K562 (cell line): ENCODE results near the gene PPT2. TPM values are rescaled to one million over a fixed set of nuclear protein-coding genes. Genes with fewer than 3 reads are reported as not detected.
A peak's percentile ranks its signal among the peaks of the same experiment; 100 is the strongest.

ENCODE experiments used
- ADNP ChIP-seq: fragments of 200-800 bp; sonication (Bioruptor generic); IDR thresholded peaks from 2 replicates; pipeline ENCODE4 v1.6.1; 2016; ENCODE audit warnings: missing genetic modification characterization, missing compliant biosample characterization
- DIDO1 ChIP-seq: fragments of 450-650 bp; IDR thresholded peaks from 2 replicates; pipeline ENCODE4 v1.6.1; 2016; ENCODE audit warnings: low read depth, missing biosample characterization, missing genetic modification characterization
- EP300 ChIP-seq: IDR thresholded peaks from 2 replicates; pipeline ENCODE4 v1.6.1; 2012; ENCODE audit warnings: low read length, improper control_type of control experiment
- ESRRA ChIP-seq: fragments of 450-650 bp; IDR thresholded peaks from 2 replicates; pipeline ENCODE4 v1.6.1; 2014; ENCODE audit warnings: low read depth, mild to moderate bottlenecking, moderate library complexity, borderline replicate concordance
- HSF4 ChIP-seq: fragments of 250-450 bp; sonication (Bioruptor Pico); IDR thresholded peaks from 2 replicates; pipeline ENCODE4 v2.1.2; 2022; ENCODE audit warnings: mild to moderate bottlenecking, moderate library complexity, borderline replicate concordance
- JUND ChIP-seq, 2 experiments: IDR thresholded peaks; 2 replicates in 1 of 2; 3 replicates in 1 of 2; pipeline ENCODE4 v1.6.1; 2011; ENCODE audit warnings: borderline replicate concordance in 2 of 2, low read depth in 2 of 2, low read length in 2 of 2, improper control_type of control experiment in 1 of 2, missing biosample characterization in 1 of 2, missing genetic modification characterization in 1 of 2, missing genetic modification reagents in 1 of 2
- KAT2B ChIP-seq: IDR thresholded peaks from one replicate; pipeline ENCODE4 v1.6.1; 2012; ENCODE audit warnings: low read depth, mild to moderate bottlenecking, control low read depth, inconsistent platforms, low read length, moderate library complexity
- MCM7 ChIP-seq, 2 experiments: fragments of 450-650 bp; IDR thresholded peaks; 2 replicates each; pipeline ENCODE4 v1.6.1; 2016 to 2018
- MYBL2 ChIP-seq, 2 experiments: fragments of 450-650 bp in 1 of 2; sonication (generic) in 1 of 2; formaldehyde crosslinking in 1 of 2; IDR thresholded peaks; 2 replicates each; pipeline versions ENCODE4 v1.6.1 to v1.8.1; 2017 to 2022; ENCODE audit warnings: borderline replicate concordance in 1 of 2, inconsistent platforms in 1 of 2, low read depth in 1 of 2, mild to moderate bottlenecking in 1 of 2, missing genetic modification reagents in 1 of 2, moderate library complexity in 1 of 2
- OTX1 ChIP-seq: fragments of 450-650 bp; formaldehyde crosslinking; IDR thresholded peaks from 2 replicates; pipeline ENCODE4 v1.4.0; 2022; ENCODE audit warnings: mild to moderate bottlenecking
- PHF8 ChIP-seq: fragments of 200-600 bp; sonication (generic); IDR thresholded peaks from 2 replicates; pipeline ENCODE4 v1.6.1; 2012; ENCODE audit warnings: mixed run types, mild to moderate bottlenecking, inconsistent platforms, low read length, moderate library complexity, borderline replicate concordance
- POLR2H ChIP-seq: IDR thresholded peaks from 2 replicates; pipeline ENCODE4 v1.6.1; 2016; ENCODE audit warnings: missing genetic modification characterization, low read depth, mild to moderate bottlenecking, control low read depth, missing compliant biosample characterization, moderate library complexity
- PTBP1 ChIP-seq: fragments of 200-400 bp; formaldehyde crosslinking; IDR thresholded peaks from 2 replicates; pipeline ENCODE4 v1.6.1; 2017; ENCODE audit warnings: low read depth, low read length
- RCOR1 ChIP-seq, 2 experiments: IDR thresholded peaks; 2 replicates each; pipeline ENCODE4 v1.6.1; 2012; ENCODE audit warnings: low read depth in 2 of 2, low read length in 2 of 2, borderline replicate concordance in 1 of 2, improper control_type of control experiment in 1 of 2
- SP2 ChIP-seq: IDR thresholded peaks from 2 replicates; pipeline ENCODE4 v1.6.1; 2011; ENCODE audit warnings: mild to moderate bottlenecking, low read depth, low read length, moderate library complexity; ENCODE audit not compliant: poor library complexity, severe bottlenecking; ENCODE audit errors: extremely low read depth
- ZNF695 ChIP-seq: fragments of 450-650 bp; formaldehyde crosslinking; IDR thresholded peaks from 2 replicates; pipeline ENCODE4 v1.4.0; 2020; ENCODE audit warnings: mild to moderate bottlenecking, moderate library complexity
- polyA plus RNA-seq, 8 experiments: library from polyadenylated mRNA; depleted of rRNA in 4 of 8; stranded (reverse) in 5 of 8; unstranded in 3 of 8; fragments of >200 nt; fragmentation: Nextera tagmentation in 2 of 8; fragmentation: Illumina TruSeq in 1 of 8; extraction: Ambion mirVana in 2 of 8; extraction: Trizol in 1 of 8; gene quantifications; 2 replicates each; pipeline versions ENCODE4 v1.2.1 to v1.2.3, GENCODE V29; 2011 to 2014; ENCODE audit warnings: inconsistent platforms in 1 of 8, missing spikeins in 1 of 8
- total RNA-seq, 7 experiments: library from RNA; depleted of rRNA in 6 of 7; stranded (reverse); fragments of >200 nt in 6 of 7; fragmentation: Illumina TruSeq in 2 of 7; extraction: Trizol in 2 of 7; gene quantifications; 2 replicates each; pipeline versions ENCODE4 v1.2.1 to v1.2.3, GENCODE V29; 2011 to 2021; ENCODE audit warnings: low replicate concordance in 1 of 7
- TF ChIP-seq, protein P1 (sequence below), 2 experiments: fragments of 450-650 bp in 1 of 2; sonication (generic) in 1 of 2; formaldehyde crosslinking; conservative IDR thresholded peaks; 2 replicates each; pipeline versions ENCODE4 v1.4.0 to v1.8.1; 2020 to 2022; ENCODE audit warnings: mild to moderate bottlenecking in 1 of 2, missing genetic modification reagents in 1 of 2
- TF ChIP-seq, protein P2 (sequence below): fragments of 250-450 bp; sonication (Bioruptor Pico); IDR thresholded peaks from 2 replicates; pipeline ENCODE4 v1.8.0; 2022; ENCODE audit warnings: inconsistent platforms
- TF ChIP-seq, protein P3 (sequence below): fragments of 250-450 bp; sonication (Bioruptor Pico); IDR thresholded peaks from 2 replicates; pipeline ENCODE4 v1.8.0; 2022; ENCODE audit warnings: inconsistent platforms, mild to moderate bottlenecking, moderate library complexity, borderline replicate concordance

Gene PPT2
- total and polyA plus RNA-seq, 9 of the 15 experiments (the other 6 are each of a cell fraction or from before 2014, with no cell fraction given) = 27.4 to 98.8 (median 69.9) TPM

DNA sequence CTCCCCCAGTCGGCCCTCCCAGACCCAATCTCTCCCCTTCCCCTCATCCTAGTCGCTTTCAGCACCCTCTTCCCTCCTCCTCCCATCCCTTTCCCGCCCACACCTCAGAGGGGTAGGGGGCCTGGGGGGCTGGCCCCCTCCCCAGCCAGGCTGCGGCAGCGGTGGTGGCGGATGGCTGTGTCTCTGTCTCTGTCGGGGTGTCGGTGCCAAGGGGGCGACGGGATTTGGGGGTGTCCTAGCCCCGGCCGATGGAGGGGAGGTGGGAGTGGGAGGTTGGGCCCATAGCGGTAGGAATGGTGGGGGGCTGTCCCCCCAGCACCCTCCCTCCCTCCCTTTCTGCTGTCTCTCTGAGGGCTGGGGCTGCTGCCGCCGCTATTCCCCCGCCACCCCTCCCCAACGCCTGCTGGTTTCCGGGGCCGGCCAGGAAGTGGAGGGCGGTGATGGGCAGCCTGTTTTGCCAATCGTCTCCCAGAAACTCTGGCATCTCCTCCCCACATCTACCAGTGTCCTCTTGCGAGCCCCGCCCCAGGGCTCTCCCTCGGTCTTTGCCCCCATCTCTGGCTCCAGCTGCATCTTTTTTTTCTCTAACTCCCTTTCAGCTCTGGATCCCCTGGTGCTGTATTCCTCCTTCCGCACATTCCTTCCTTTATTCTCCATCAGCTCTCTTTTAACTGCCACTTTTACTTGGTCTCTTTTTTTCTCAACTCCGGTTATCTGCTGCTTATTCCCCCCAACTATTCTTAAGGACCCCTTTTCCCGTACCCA, 22.0 kb downstream of the PPT2 start, which contains the start of gene AGPAT1 (continued):
- no peak for TF ChIP-seq DIDO1
- no peak for TF ChIP-seq MYBL2 (IDR thresholded peaks at IDR 0.05; ENCODE audit: low read depth)
- no peak for TF ChIP-seq MYBL2 (CRISPR knock-in tag; IDR thresholded peaks at IDR 0.05; ENCODE audit: borderline replicate concordance)
- TF ChIP-seq RCOR1 (IDR thresholded peaks at IDR 0.05; ENCODE audit: borderline replicate concordance in 1 of 2, low read depth in 2 of 2, low read length in 2 of 2) = no peak
- TF ChIP-seq, protein P1, sequence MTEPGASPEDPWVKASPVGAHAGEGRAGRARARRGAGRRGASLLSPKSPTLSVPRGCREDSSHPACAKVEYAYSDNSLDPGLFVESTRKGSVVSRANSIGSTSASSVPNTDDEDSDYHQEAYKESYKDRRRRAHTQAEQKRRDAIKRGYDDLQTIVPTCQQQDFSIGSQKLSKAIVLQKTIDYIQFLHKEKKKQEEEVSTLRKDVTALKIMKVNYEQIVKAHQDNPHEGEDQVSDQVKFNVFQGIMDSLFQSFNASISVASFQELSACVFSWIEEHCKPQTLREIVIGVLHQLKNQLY (CRISPR knock-in tag; conservative IDR thresholded peaks at IDR 0.05) = no peak
- TF ChIP-seq POLR2H (tag) = no peak
- TF ChIP-seq HSF4 (CRISPR knock-in tag) = no peak
- no peak for TF ChIP-seq ESRRA
- no peak for TF ChIP-seq EP300
- TF ChIP-seq, protein P2, sequence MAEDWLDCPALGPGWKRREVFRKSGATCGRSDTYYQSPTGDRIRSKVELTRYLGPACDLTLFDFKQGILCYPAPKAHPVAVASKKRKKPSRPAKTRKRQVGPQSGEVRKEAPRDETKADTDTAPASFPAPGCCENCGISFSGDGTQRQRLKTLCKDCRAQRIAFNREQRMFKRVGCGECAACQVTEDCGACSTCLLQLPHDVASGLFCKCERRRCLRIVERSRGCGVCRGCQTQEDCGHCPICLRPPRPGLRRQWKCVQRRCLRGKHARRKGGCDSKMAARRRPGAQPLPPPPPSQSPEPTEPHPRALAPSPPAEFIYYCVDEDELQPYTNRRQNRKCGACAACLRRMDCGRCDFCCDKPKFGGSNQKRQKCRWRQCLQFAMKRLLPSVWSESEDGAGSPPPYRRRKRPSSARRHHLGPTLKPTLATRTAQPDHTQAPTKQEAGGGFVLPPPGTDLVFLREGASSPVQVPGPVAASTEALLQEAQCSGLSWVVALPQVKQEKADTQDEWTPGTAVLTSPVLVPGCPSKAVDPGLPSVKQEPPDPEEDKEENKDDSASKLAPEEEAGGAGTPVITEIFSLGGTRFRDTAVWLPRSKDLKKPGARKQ (CRISPR knock-in tag) = no peak
- no peak for TF ChIP-seq ZNF695
- TF ChIP-seq SP2 = peak; percentile 86
- 0 out of 2 replicates have a peak, but pooled peaks have one; percentile 22 for TF ChIP-seq JUND (IDR thresholded peaks at IDR 0.05; ENCODE audit: borderline replicate concordance, low read depth, low read length)
- TF ChIP-seq JUND (tag; IDR thresholded peaks at IDR 0.05; ENCODE audit: borderline replicate concordance, low read depth, low read length) = peak; percentile 23; the same call in 1 of the 3 replicates
- TF ChIP-seq ADNP (tag) = no peak
- peak; percentile 82; the same call in 1 of the 2 replicates for TF ChIP-seq PHF8
- TF ChIP-seq OTX1 (CRISPR knock-in tag) = peak; percentile 86
- no peak for TF ChIP-seq PTBP1
- TF ChIP-seq KAT2B = no peak
- TF ChIP-seq, protein P3, sequence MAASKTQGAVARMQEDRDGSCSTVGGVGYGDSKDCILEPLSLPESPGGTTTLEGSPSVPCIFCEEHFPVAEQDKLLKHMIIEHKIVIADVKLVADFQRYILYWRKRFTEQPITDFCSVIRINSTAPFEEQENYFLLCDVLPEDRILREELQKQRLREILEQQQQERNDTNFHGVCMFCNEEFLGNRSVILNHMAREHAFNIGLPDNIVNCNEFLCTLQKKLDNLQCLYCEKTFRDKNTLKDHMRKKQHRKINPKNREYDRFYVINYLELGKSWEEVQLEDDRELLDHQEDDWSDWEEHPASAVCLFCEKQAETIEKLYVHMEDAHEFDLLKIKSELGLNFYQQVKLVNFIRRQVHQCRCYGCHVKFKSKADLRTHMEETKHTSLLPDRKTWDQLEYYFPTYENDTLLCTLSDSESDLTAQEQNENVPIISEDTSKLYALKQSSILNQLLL (CRISPR knock-in tag) = no peak
- TF ChIP-seq MCM7 (IDR thresholded peaks at IDR 0.05) = no peak
